Measurements from ENCODE around the gene PCED1B.
"Not testable (repeated sequence)": the region's sequence is repeated elsewhere in the genome, so short reads cannot be mapped to it uniquely, and the experiment has no call there.

The PCED1B gene

GRCh38 chr12:47126246-47126645, 46.8 kb downstream of the PCED1B start:
- DNase-seq = no peak

- DNase-seq = no peak
Measured at GRCh38 chr12:47131011-47131410, 51.6 kb downstream of the PCED1B start.

GRCh38 chr12:47134005-47134404, 54.6 kb downstream of the PCED1B start:
- no peak for DNase-seq

- no peak for DNase-seq
Measured at GRCh38 chr12:47135578-47135977, 56.2 kb downstream of the PCED1B start.

GRCh38 chr12:47139000-47139681, 59.7 kb downstream of the PCED1B start:
- no peak for DNase-seq

GRCh38 chr12:47141459-47141858, 62.0 kb downstream of the PCED1B start:
- DNase-seq = no peak

GRCh38 chr12:47144769-47145168, 65.3 kb downstream of the PCED1B start:
- DNase-seq = no peak

- no peak for DNase-seq
Measured at GRCh38 chr12:47145188-47145587, 65.8 kb downstream of the PCED1B start.

- no peak for DNase-seq
Measured at GRCh38 chr12:47147739-47148138, 68.3 kb downstream of the PCED1B start.

- DNase-seq = no peak
Measured at GRCh38 chr12:47149146-47149545, 69.7 kb downstream of the PCED1B start.

- DNase-seq = no peak
Measured at GRCh38 chr12:47152095-47152494, 72.7 kb downstream of the PCED1B start.

GRCh38 chr12:47155457-47156166, 76.2 kb downstream of the PCED1B start:
- DNase-seq = no peak

- DNase-seq = no peak
Measured at GRCh38 chr12:47156167-47156736, 76.8 kb downstream of the PCED1B start.

- DNase-seq = no peak
Measured at GRCh38 chr12:47158792-47159191, 79.4 kb downstream of the PCED1B start.

GRCh38 chr12:47159348-47159747, 79.9 kb downstream of the PCED1B start:
- no peak for DNase-seq

- DNase-seq = no peak
Measured at GRCh38 chr12:47160316-47161244, 81.2 kb downstream of the PCED1B start.

- DNase-seq = no peak
Measured at GRCh38 chr12:47164116-47164515, 84.7 kb downstream of the PCED1B start.

- no peak for DNase-seq
Measured at GRCh38 chr12:47164724-47165439, 85.5 kb downstream of the PCED1B start.

- DNase-seq = no peak
Measured at GRCh38 chr12:47165934-47166333, 86.5 kb downstream of the PCED1B start.

GRCh38 chr12:47166365-47166764, 86.9 kb downstream of the PCED1B start:
- DNase-seq = no peak

GRCh38 chr12:47170281-47170680, 90.9 kb downstream of the PCED1B start:
- not testable (repeated sequence) for DNase-seq

- no peak for DNase-seq
Measured at GRCh38 chr12:47178014-47178413, 98.6 kb downstream of the PCED1B start.

All from NCI-H526 (cell line).